IPS-20b (cell line): ENCODE results near the gene SOX30.
"Not testable (repeated sequence)": the region's sequence is repeated elsewhere in the genome, so short reads cannot be mapped to it uniquely, and the experiment has no call there.

Experiments
- H3K27ac ChIP-seq: one replicate; pipeline ENCODE4 v1.5.1; 2013; ENCODE audit warnings: low read length
- H3K27me3 ChIP-seq: 2 replicates; pipeline ENCODE4 v1.6.1; 2013; ENCODE audit warnings: mild to moderate bottlenecking, low read length, inconsistent platforms; ENCODE audit not compliant: insufficient read depth
- H3K36me3 ChIP-seq: 2 replicates; pipeline ENCODE4 v1.6.1; 2013; ENCODE audit warnings: low read depth, mild to moderate bottlenecking, inconsistent platforms, low read length, moderate library complexity; ENCODE audit not compliant: insufficient read depth
- H3K4me1 ChIP-seq: 2 replicates; pipeline ENCODE4 v1.6.1; 2013; ENCODE audit warnings: mild to moderate bottlenecking, control low read depth, inconsistent platforms, low read length, moderate library complexity; ENCODE audit not compliant: insufficient read depth
- H3K4me3 ChIP-seq: 2 replicates; pipeline ENCODE4 v1.5.1; 2013; ENCODE audit warnings: mild to moderate bottlenecking, low read length, inconsistent platforms
- H3K9ac ChIP-seq: 2 replicates; pipeline ENCODE4 v1.6.1; 2013; ENCODE audit warnings: low read depth, mild to moderate bottlenecking, inconsistent platforms, low read length, moderate library complexity
- H3K9me3 ChIP-seq: 2 replicates; pipeline ENCODE4 v1.6.1; 2013; ENCODE audit warnings: mild to moderate bottlenecking, low read depth, low read length, inconsistent platforms; ENCODE audit not compliant: insufficient read depth

The SOX30 gene

GRCh38 chr5:157652377-157652692 is at the start of gene SOX30:
Gene SOX30 (minus strand): TSS chr5:157652438. CDS start chr5:157652078, 360 bp downstream.
- Histone ChIP-seq H3K4me3 (no peak within 1 kb of the TSS), H3K36me3 (no peaks in the 10 kb centered on the region), H3K9ac (no peak within 1 kb of the TSS), H3K27me3 (no peaks in the 10 kb centered on the region; the same call in 1 of the 2 replicates), H3K9me3 (peaks cover 23% of the 10 kb centered on the region), H3K27ac (no peak within 1 kb of the TSS), H3K4me1 (no peaks in the 10 kb centered on the region)

- H3K27ac ChIP-seq, H3K27me3 ChIP-seq, H3K4me1 ChIP-seq, H3K4me3 ChIP-seq, H3K36me3 ChIP-seq, H3K9ac ChIP-seq: not testable (repeated sequence)
- peaks cover 32% of the 10 kb centered on the region for H3K9me3 ChIP-seq
Measured at GRCh38 chr5:157698674-157699073, 46.4 kb upstream of the SOX30 start.

- H3K9me3 ChIP-seq = peaks cover 32% of the 10 kb centered on the region
Measured at GRCh38 chr5:157696154-157696553, 43.9 kb upstream of the SOX30 start.

DNA sequence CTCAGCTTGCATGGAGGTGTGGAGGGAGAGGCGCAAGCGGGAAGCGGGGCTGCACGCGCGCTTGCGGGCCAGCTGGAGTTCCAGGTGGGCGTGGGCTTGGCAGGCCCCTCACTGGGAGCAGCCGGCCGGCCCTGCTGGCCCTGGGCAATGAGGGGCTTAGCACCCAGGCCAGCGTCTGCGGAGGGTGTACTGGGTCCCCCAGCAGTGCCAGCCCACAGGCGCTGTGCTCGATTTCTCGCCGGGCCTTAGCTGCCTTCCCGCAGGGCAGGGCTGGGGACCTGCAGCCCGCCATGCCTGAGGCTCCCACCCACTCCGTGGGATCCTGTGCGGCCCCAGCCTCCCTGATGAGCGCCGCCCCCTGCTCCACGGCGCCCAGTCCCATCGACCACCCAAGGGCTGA is 41.6 kb upstream of the SOX30 start:
- not testable (repeated sequence) for H3K4me3 ChIP-seq, H3K27me3 ChIP-seq, H3K4me1 ChIP-seq, H3K36me3 ChIP-seq, H3K9ac ChIP-seq, H3K27ac ChIP-seq
- peaks cover 16% of the 10 kb centered on the region for H3K9me3 ChIP-seq

More at GRCh38 chr5:157696154-157696553, 43.9 kb upstream of the SOX30 start:
- not testable (repeated sequence) for H3K27ac ChIP-seq, H3K9ac ChIP-seq, H3K4me3 ChIP-seq, H3K27me3 ChIP-seq, H3K36me3 ChIP-seq, H3K4me1 ChIP-seq

GRCh38 chr5:157690690-157691433 is 38.6 kb upstream of the SOX30 start:
- Histone ChIP-seq H3K27ac (no peak overlapping the region), H3K4me1 (no peaks in the 10 kb centered on the region), H3K9ac (no peak overlapping the region), H3K4me3 (no peak overlapping the region), H3K9me3 (no peaks in the 10 kb centered on the region), H3K36me3 (no peaks in the 10 kb centered on the region), H3K27me3 (no peaks in the 10 kb centered on the region)

DNA sequence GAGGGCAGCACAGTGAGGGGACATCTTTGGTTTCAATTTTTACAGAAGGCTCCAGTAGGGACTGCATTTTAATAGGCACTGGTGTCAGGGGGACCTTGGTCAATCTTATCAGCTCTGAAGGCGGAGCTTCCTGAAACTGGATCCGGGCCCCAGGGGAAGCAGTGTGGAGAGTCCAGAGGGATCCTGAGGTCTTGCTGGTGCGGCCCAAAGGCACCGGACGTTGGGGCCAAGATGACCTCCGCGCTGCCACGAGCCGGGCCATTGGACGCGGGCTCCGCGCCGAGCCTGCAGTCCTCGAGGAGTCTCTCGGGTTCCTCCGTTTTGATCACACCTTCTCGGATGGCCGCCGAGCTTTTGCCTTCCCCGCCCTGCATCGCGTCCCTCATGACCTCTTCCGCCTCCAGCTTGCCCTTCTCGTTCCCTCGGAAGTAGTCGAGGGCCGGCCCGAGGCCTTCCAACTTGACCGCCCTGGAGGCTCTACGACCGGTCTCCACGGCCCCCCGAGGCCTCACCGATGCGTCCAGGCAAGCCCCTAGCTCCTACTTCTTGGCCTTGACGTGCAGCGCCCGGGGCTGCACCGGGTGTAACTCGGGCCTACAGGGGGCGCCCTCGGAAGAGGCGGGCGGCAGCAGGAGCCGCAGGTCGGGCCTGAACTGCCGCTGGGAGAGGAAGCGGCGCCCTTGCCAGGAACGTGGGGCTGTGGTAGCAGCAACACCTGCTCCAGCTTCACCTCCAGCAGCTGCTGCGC is 37.9 kb upstream of the SOX30 start:
- no peak overlapping the region for H3K9ac ChIP-seq
- H3K27me3 ChIP-seq = no peaks in the 10 kb centered on the region
- H3K4me1 ChIP-seq = no peaks in the 10 kb centered on the region
- H3K36me3 ChIP-seq = no peaks in the 10 kb centered on the region
- no peaks in the 10 kb centered on the region for H3K9me3 ChIP-seq
- no peak overlapping the region for H3K4me3 ChIP-seq
- no peak overlapping the region for H3K27ac ChIP-seq

DNA sequence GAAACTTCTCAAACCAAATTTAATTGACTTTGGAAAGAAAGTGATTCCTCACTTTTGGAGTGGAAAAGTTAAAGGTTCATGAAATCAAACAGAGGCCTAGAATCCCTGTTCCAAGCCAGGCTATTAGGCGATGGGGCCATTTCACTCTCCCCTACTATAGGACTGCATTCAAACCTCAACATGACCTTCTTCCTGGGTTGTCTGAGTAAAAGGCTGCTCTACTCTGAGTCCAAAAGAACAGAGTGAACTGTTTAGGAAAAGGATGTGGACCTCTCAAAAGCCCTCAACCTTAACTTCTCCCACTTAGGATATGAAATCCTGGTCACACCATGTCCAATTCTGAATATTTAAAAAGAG is 34.9 kb upstream of the SOX30 start:
- H3K9me3 ChIP-seq = no peaks in the 10 kb centered on the region
- H3K9ac ChIP-seq = no peak overlapping the region
- H3K27me3 ChIP-seq = no peaks in the 10 kb centered on the region
- H3K4me1 ChIP-seq = no peaks in the 10 kb centered on the region
- no peaks in the 10 kb centered on the region for H3K36me3 ChIP-seq
- no peak overlapping the region for H3K4me3 ChIP-seq
- H3K27ac ChIP-seq = no peak overlapping the region

DNA sequence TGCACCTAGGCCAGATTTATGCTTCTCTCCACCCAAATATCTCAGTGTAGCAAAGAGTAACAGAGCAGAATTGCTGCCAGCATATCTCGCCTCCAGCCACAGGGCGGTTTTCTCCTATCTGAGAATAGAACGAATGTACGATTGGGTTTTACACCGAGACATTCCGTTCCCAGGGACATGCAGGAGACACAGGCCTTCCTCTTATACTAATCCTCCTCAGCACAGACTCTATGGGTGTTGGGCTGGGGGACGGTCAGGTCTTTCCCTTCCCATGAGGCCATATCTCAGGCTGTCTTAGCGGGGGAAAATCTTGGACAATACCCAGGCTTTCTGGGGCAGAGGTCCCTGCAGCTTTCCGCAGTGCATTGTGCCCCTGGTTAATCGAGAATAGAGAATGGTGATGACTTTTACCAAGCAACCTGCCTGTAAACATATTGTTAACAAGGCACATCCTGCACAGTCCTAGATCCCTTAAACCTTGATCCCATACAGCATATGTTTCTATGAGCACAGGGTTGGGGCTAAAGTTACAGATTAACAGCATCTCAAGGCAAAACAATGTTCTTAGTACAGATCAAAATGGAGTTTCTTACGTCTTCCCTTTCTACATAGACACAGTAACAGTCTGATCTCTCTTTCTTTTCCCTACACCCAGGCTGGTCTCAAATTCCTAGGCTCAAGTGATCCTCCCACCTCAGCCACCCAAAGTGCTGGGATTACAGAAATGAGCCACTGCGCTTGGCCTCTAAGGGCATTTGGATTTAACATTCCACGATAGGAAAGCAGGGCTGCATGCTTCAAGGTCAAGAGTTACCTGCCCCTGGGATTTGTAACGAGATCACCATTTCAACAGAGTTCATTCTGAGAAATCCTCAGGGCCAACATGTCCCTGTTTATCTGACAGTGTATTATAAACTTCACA is 34.3 kb upstream of the SOX30 start:
- not testable (repeated sequence) for H3K36me3 ChIP-seq, H3K4me1 ChIP-seq, H3K27ac ChIP-seq, H3K27me3 ChIP-seq, H3K9me3 ChIP-seq, H3K4me3 ChIP-seq, H3K9ac ChIP-seq

GRCh38 chr5:157682257-157682656 is 30.0 kb upstream of the SOX30 start:
- H3K9ac ChIP-seq = no peak overlapping the region
- H3K4me1 ChIP-seq = no peaks in the 10 kb centered on the region
- no peak overlapping the region for H3K27ac ChIP-seq
- no peaks in the 10 kb centered on the region for H3K9me3 ChIP-seq
- no peak overlapping the region for H3K4me3 ChIP-seq
- H3K27me3 ChIP-seq = no peaks in the 10 kb centered on the region
- no peaks in the 10 kb centered on the region for H3K36me3 ChIP-seq

- H3K9me3 ChIP-seq = no peaks in the 10 kb centered on the region
- H3K27me3 ChIP-seq = no peaks in the 10 kb centered on the region
- H3K4me3 ChIP-seq = no peak overlapping the region
- H3K4me1 ChIP-seq = no peaks in the 10 kb centered on the region
- no peak overlapping the region for H3K9ac ChIP-seq
- no peak overlapping the region for H3K27ac ChIP-seq
- no peaks in the 10 kb centered on the region for H3K36me3 ChIP-seq
Measured at GRCh38 chr5:157681048-157681447, 28.8 kb upstream of the SOX30 start.

DNA sequence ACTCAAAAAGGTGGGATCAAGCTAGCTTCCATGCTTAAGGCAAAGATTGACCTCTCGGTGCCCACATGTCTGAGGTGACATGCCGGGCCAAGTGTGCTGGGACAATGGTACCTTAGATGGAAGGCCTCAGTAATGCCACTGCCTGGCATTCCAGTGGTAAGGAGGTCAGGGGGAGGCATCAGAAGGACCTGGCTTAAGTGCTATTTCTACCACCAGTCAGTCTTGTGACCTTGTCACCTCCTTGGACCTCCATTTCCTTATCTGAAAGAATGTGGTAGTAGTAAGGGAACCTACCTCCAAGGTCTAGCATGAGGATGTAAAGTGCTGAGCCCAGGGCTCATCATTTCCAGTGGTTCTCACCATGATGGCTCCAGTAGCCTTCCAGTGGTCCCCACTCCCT is 28.0 kb upstream of the SOX30 start:
- Histone ChIP-seq H3K27ac (no peak overlapping the region), H3K9ac (no peak overlapping the region), H3K36me3 (no peaks in the 10 kb centered on the region), H3K27me3 (no peaks in the 10 kb centered on the region), H3K9me3 (no peaks in the 10 kb centered on the region), H3K4me1 (no peaks in the 10 kb centered on the region), H3K4me3 (no peak overlapping the region)
